SK-N-MC (cell line): ENCODE data around the gene JPH2.

Source experiments
- EZH2 ChIP-seq: fragments of 200-600 bp; sonication (generic); IDR thresholded peaks from one replicate; pipeline ENCODE4 v1.6.1; 2017; ENCODE audit warnings: antibody characterized with exemption
- FOXP2 ChIP-seq: optimal IDR thresholded peaks from 2 replicates; pipeline ENCODE3; 2011; ENCODE audit warnings: mild to moderate bottlenecking, moderate library complexity; ENCODE audit not compliant: insufficient read depth; ENCODE audit errors: extremely low read length, control extremely low read depth
- POLR2AphosphoS5 ChIP-seq: IDR thresholded peaks from 2 replicates; pipeline ENCODE4 v1.6.1; 2012; ENCODE audit warnings: mild to moderate bottlenecking, low read depth, low read length, borderline replicate concordance

- TF ChIP-seq POLR2AphosphoS5 (no peak), FOXP2 (no peak), EZH2 (no peak)
Measured at GRCh38 chr20:44234566-44235317, 47.8 kb upstream of the JPH2 start.
